D721Med (cell line): ENCODE measurements around the gene MTAP.

Experiments
- DNase-seq: peaks from one replicate; pipeline ENCODE4 v3.0.0; 2011; ENCODE audit warnings: low spot score; ENCODE audit not compliant: insufficient read length
- FAIRE-seq: peaks from 2 replicates; lab custom pipeline; 2011; peaks lifted over from hg19 to GRCh38; lab: Jason Lieb, UNC
- TF ChIP-seq, protein P1 (sequence below): IDR thresholded peaks from 2 replicates; pipeline ENCODE4 v1.5.1; 2012; ENCODE audit warnings: mild to moderate bottlenecking, control low read depth; ENCODE audit not compliant: insufficient read depth; ENCODE audit errors: missing control alignments

MTAP gene

DNA sequence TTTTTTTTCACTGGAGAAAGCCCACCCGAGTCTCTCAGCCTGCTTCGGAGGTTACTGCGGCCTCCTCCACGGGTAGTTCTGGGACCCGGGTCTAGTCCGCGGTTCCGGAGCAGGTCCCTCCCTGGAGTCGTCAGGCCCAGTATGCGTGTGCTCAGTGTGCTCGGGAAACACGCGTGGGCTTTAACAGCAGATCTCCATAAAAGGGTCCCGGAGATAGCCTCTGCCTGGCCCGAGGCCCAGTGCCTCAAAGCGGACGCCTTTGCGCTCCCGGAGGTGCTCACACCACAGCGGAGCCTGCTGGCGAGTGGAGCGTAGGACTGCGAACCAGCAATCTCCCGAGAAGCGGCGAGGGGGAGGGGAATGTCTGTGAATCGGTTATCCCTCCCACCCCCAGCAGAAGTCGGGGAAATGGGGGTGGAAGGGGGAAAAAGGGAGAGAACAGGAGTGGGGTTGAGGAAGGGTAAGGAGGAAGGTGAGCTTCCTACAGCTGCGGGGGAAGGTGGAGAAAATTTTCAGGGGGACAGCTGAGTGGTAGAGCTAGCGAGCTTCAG is 163.0 kb downstream of the MTAP start:
- TF ChIP-seq, protein P1, sequence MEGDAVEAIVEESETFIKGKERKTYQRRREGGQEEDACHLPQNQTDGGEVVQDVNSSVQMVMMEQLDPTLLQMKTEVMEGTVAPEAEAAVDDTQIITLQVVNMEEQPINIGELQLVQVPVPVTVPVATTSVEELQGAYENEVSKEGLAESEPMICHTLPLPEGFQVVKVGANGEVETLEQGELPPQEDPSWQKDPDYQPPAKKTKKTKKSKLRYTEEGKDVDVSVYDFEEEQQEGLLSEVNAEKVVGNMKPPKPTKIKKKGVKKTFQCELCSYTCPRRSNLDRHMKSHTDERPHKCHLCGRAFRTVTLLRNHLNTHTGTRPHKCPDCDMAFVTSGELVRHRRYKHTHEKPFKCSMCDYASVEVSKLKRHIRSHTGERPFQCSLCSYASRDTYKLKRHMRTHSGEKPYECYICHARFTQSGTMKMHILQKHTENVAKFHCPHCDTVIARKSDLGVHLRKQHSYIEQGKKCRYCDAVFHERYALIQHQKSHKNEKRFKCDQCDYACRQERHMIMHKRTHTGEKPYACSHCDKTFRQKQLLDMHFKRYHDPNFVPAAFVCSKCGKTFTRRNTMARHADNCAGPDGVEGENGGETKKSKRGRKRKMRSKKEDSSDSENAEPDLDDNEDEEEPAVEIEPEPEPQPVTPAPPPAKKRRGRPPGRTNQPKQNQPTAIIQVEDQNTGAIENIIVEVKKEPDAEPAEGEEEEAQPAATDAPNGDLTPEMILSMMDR = peak; percentile 23
- no peak for FAIRE-seq
- DNase-seq = no peak

DNA sequence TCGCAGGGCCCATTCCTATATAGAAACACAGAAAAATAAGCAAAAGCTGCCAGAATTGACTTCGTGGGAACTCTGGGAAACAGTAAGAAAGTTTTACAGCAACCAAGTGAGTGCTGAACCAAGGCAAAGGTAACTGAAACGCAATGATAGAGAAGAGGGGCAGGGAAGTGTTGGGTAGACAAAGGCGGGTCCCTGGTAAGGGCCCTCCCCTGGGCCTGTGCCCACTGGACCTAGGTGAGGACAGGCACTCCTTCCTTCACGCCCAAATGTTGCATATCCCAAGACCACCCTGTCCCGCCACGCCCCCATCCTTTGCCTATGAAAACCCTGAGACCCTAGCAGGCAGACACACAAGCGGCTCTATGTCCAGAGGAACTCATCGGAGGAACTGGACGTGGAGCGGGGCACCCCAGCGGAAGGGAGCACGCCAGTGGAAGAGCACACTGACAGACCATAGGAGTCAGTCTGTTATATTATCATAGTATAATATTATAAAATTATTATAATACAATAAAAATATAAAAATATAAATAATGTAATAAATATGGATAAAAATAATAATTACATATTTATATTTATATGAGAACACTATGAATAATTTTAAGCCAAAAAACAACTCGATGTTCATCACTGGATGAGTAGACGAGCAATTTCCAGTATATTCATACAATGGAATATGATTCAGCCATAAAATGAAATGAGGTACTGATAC is 163.9 kb downstream of the MTAP start:
- TF ChIP-seq, protein P1 = no peak
- DNase-seq (no peak), FAIRE-seq (no peak)

DNA sequence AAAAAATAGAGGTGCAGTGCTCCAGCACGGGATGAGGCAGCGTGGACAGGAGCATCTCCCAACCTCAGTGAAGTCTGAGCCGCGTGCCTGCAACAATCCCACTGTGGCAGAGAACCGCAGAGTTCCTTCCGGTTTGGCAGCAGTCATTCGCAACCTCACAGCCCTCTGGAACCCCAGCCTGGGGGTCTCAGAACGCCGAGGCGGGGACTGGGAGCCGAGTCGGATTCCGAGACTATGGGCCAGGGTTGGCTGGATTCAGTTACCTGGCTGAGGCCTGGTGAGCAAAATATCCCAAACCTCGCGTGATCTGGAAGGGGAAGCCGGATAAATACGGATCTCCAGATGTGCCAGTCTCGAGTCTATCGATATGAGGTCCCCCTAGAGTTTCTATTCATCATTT is 164.7 kb downstream of the MTAP start:
- DNase-seq = no peak
- FAIRE-seq = no peak
- TF ChIP-seq, protein P1 = no peak

DNA sequence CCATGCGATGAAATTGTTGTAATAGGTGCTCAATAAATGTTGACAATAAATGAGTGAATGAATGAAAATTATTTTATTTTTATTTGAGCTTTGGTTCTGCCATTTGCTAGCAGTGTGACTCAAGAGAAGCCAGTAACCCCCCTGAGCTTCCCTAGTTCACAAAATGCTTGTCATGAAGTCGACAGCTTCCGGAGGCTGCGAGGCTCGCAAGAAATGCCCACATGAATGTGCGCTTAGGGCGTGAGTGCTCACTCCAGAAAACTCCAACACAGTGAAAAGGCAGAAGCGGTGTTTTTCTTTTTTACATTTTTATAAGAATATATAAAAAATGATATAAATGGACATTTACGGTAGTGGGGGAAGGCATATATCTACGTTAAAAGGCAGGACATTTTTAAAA is 165.3 kb downstream of the MTAP start:
- TF ChIP-seq, protein P1 = no peak
- no peak for DNase-seq
- FAIRE-seq = no peak

DNA sequence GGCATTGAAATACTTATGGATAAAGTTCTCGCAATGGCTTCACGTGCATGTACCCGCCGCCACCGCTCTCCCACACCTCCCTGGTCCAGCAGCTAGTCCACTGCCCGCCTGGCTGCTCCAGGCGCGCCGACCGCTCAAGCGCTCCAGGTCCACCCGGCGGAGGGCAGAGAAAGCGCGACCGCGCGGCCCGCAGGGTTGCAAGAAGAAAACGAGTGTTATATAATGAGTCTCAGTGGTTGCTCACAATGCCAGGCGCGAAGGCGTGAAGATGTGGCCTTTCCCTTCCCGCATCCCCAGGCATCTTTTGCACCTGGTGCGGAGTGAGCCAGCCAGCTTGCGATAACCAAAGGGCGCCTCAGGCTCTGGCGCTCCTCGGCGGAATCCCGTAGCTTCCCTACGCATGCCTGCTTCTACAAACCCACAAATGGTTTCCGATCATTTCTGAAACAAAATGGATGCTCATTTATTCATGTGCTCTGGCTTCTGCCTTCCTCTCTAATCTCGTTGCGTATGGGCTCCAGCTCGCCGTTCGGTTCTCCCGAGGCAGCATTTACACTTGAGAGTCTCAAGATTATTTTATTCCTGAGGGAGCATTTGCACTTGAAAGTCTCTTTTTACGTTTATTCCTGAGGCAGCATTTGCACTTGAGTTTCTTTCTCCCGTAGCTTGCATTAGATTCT is 166.0 kb downstream of the MTAP start:
- no peak for FAIRE-seq
- no peak for DNase-seq
- TF ChIP-seq, protein P1 = no peak

DNA sequence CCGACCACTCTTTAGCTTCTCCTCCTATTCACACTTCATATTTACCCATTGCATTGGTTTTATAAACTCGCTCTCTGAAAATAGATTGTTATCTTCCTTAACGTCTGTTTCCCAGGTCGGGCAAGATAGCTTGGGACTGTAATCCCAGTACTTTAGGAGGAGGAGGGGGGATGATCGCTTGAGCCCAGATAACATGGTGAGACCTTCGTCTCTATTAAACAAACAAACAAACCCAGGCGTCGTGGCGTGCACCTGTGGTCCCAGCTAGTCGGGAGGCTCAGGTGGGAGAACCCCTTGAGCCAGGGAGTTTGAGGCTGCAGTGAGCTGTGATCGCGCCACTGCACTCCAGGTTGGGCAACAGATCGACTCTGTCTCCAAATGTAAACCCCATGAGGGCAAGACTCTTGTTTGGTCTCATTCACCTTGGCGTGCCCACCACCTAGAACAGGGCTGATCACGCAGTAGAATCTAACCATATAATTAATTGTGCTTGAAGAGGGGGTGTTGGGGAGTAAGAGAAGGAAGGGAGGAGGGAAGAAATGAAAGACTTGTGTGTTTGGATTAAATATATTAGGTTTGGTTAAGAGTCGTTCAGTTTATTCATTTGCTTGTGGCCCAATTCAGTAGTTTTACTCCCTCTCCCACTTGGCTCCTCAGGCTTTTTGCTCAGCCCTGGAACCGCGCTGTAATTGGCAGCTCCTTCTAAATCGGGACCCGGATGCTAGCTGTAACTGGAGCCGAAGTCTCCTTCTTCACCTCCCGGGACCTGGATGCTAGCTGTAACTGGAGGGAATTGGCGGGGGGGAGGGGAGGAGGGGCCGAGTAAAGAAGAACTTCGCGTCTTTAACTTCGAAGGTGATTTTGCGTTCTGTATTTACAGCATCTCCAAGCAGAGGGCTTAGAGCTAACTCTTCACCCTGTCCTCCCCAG is 166.8 kb downstream of the MTAP start:
- TF ChIP-seq, protein P1 = no peak
- no peak for FAIRE-seq
- no peak for DNase-seq
